ENCODE data around the gene ELF5.
A peak's percentile ranks its signal among the peaks of the same experiment; 100 is the strongest.

The ELF5 gene

DNA sequence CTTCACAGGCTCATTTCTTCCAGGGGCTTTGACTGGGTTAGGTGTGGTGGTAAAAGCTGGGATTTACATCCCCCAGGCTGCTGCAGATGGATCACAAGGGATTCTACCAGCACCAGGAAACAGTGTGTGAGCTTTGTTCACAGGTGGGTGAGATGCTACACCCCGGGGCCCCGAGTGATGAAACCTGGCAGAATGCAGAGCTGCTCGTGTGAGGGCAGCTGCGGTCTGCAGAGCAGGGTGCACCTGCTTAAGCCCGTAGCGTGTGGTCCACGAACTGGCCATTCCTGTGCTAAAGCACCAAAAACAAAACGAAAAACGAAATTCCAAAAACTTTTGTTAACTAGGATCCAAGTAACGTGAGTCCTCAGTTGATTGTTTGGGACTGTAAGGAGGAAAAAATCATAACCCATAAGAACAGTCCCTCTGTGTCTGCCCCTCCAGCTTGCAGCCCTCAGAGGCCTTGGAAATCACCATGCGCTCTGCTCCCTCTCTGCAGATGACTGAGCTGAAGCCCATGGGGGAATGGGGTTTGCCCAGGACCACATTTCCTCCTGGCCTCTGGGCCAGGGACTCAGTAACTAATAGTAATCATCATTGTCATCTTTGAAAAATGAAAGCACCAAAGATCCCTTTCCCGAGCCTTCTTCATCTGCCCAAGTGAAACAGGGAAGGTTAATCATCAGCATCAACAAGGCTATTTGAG, 24.6 kb downstream of the ELF5 start:
- no peak for DNase-seq

DNA sequence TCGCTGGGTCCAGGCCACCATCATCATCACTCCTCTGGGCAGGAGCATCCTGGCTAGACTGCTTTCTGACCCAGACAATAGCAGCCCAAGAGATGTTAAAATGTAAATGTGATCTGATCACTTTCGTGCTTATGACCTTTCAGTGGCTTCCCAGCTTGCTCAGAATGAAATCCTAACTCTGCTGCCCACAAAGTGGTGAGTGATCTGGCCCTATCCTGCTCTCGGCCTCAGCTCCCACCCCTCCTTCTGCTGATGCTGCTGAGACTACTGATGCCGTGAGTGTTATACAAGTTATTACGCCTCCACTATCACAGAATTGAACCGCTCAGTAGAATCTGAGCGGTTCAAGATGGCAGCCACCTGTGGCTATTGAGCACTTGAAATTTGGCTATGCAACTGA, 26.2 kb downstream of the ELF5 start:
- no peak for DNase-seq

DNA sequence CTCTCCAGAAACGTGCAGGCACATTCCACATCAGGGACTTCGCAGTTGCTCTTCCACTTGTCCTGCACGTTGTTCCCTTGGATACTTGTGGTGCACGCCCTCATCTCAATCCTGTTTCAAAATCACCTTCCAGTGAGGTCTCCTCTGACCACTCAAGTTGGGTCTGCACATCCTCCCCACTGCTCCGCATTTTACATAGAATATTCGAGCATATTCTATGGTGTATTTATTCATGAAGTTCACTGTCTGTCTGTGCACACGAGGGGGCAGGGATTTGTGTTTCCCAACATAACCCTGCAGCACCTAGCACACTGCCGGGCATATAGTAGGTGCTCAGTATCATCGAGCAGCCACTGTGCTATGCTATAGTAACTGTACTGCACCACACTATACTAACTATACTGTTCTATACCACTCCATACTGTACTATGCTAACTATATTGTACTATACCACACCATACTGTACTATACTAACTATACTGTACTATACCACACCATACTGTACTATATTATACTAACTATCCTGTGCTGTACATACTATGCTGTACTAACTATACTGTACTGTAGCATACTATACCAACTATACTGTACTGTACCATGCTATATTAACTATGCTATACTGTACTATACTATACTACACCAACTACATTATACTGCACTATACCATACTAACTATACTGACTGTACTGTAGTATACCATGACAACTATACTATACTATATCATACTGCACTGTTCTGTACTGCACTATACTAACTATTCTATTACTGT, 30.3 kb downstream of the ELF5 start:
- no peak for DNase-seq

DNA sequence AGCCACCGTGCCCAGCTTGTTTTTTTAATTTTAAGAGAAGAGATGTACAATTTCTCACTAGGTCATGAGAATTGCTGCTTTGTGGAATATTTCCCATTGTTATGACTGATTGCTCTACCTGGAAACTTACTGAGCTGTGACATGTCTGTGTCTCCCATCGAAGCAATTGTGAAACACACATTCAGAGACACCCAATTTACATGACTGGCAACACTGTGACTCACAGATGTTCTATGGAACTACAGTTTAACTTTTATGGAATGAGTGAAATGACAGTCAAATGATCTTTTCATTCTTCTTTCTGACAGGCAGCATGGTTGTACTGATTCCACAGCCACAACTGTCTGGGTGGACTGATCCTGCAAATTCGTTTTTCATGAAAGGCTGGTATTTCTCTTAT, 32.3 kb downstream of the ELF5 start:
- no peak for DNase-seq

DNA sequence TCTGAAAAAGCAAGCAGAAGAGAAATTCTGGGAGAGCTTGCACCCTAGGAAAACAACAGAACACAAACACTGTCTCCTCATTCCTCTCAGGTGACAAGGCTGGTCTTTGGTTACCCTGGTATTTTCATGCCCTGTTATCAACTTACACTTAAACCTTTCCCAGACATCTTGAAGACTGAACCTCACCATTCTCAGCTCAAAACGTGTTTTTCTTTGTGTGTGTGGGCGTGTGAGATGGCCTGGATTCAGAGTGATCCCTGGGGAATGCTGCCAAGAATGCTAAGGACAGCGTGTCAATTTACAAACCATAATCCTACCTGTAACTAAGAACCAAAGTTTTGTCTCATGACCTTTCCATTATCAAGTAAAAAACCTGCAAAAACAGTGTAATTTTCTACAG, 33.3 kb downstream of the ELF5 start:
- no peak for DNase-seq

DNA sequence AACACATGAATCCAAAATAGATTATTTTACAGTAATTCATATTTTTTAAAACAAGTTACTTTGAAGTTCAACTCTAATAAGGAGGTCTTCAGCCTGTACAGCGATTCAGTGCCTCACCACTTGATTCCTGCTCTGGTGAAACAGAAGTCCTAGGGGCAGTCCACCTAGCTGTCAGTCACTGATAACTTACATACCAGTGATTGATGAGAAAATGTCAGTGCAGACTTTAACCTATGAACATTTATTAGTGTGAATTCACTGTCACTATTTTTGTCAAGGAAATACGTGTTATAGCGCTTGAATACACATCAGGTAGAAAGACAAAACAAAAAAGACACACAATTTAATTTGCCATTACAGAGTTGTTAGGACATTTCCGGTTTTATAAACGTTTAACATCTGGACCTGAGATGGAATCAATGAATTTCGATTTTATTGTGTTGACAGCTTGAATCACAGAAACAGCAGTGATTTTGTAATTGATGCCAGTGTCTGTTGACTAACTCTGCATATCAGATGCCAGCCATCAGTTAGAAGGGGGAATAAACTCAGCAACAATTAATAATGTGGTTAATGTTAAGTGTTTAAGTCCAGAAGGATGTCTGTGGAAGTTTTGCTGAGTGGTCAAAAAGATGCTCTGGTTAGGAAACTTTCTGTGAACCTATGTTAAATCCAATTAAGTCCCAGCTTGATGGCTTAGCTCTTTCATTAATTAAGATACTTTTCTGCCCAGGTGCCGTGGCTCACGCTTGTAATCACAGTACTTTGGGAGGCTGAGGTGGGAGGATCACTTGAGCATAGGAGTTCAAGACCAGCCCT, 34.5 kb downstream of the ELF5 start:
- DNase-seq = no peak

DNA sequence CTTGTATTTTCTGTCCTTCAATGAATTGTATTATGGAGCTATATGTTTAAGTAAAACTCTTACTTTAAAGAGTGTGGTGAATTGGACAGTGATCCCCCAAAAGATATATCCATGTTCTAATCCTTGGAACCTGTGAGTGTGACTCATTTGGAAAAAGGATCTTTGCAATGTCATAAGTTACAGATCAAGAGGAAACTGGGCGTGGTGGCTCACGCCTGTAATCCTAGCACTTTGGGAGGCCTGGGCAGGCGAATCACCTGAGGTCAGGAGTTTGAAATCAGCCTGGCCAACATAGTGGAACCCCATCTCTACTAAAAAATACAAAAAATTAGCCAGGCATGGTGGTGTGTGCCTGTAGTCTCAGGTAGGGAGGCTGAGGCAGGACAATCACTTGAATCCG, 36.7 kb downstream of the ELF5 start:
- DNase-seq = no peak

DNA sequence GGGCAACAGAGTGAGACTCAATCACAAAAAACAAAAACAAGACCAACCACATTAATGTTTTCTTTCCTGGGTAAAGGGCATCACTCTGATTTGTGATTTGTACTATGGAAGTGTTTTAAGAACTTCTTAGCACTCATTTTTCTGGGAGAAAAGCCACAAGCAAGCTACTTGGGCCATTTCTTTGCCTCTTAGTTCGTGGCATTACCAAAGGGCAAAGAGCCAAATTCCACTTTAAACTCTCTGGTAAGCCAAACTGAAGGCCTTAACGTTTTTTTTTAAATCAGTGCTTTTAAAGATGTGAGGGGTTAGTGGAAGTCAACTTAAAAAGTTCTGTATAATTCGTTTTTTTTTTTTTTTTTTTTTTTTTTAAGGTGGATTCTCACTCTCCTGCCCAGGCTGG, 37.9 kb downstream of the ELF5 start:
- no peak for DNase-seq

DNA sequence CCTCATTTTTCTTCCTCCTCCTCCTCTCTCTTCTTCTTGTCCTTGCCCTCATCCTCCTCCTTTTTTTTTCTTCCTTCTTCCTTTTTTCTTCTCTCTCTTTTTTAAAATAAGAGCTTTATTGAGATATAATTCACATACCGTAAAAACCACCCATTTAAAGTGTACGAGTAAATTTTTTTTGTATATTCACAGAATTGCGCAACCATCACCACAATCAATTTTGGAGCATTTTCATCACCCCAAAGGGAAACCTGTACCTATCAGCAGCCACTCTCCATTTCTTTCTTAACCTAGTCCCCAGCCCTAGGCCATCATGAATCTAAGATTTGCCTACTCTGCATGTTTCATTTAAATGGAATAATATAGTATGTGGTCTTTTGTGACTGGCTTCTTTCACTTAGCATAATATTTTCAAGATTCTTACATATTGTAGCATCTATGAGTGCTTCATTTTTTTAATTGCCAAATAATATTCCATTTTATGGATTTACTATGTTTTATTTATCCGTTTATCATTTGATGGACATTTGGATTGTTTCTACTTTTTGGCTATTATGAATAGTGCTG, 39.9 kb downstream of the ELF5 start:
- no peak for DNase-seq

DNA sequence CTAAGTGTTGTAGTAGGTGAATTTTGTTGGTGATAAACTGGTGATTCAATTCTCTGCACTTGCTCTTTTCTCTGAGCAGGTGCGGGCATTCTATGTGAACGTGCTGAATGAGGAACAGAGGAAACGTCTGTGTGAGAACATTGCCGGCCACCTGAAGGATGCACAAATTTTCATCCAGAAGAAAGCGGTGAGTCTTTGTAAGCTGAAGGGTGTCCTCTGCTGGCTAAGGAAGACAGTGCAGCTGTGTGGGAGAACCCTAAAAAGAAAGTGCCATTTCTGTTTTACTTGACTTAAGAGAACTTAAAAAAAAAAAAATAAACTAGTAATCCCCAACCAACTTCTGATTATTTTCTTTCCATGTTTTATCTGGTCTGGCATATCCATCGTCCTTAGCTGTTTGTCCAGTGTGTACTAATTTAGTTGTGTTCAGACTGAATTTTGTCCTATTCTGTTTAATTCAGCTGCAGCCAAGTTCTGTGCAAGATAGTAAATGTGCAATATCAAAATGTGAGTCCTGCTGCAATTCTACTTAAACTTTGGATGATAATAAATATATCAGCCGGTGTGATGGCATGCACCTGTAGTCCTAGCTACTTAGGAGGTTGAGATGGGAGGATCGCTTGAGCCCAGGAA, 45.3 kb downstream of the ELF5 start:
- DNase-seq = peak; percentile 52

DNA sequence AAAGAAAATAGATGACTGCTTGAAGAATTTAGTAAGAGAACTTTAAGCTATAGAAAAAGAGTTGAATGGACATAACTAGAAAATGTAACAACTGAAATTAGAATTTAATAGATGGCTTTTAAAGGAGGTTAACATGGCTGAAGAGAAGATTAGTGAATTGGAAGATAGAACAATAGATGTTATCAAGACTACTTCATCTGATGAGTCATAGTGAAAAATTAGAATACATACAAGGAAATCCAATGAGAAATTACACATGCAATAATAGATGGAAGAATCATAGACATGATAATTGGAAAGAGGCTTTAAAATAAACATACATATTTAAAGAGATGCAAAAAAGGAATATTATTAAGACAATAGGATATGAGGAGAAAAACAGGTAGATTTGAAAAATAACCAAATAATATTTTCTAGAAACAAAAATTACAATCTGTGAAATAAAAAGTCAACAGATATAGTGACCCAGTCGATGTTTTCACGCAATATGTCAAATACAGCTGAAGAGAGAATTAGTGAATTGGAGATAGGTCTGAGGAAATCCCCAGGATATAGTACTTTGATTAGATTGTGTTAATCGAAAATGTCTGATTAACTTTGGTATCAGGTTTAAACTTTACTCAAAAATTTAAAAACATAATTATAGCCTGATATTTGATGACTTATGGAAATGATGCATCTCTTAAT, 46.6 kb downstream of the ELF5 start:
- DNase-seq = no peak

DNA sequence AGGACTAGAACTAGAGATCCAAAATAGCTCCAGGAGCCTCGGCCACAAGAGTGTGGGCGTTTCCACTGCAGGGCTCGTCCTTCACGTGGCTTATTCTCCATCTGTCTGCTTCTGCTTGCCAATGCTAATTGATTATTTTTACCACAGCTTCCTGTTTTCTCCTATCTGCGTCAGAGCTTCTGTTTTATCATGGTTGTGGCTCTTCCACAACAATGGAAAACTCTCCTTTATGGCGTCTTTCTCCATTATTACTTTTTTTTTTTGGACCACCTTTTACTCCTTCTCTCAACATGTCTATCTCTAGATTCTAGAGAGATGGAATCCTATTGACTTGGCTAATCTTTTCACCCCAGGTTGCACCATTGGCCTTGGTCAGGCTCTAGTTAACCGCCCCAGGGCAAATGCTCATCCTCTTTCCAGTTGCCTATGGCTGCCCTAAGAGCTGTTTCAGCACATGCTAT, 49.0 kb downstream of the ELF5 start:
- DNase-seq = no peak

DNA sequence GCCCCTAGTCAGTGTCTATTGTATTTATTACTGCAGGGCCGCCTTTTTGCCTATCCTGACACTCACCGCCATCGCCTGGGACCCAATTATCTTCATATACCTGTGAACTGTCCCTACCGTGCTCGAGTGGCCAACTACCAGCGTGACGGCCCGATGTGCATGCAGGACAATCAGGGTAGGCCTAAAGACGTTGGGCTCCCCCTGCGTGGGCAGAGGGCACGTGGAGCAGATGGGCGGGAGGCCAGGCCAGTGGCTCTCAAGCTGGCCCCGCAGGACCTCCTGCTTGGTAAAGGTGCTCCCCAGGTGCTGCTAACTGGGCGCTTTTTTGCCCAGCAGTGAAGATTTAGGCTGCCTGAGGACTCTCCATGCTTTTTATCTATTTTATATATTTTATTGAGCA, 52.4 kb downstream of the ELF5 start:
- DNase-seq = no peak

DNA sequence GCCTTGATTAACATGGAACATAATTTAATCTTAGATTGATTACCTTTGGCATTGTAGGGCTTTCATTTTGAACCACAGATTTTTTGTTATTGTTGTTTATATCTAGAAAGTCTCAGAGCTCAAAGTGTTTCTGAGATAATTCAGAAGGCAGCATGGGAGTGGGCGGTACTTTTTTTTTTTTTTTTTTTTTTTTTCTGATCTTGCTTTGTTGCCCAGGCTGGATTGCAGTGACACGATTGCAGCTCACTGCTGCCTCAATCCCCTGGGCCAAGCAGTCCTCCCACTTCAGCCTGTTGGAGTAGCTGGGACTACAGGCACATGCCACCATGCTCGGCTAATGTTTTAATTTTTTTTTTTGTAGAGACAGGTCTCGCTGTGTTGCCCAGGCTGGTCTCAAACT, 53.3 kb downstream of the ELF5 start:
- DNase-seq = no peak

DNA sequence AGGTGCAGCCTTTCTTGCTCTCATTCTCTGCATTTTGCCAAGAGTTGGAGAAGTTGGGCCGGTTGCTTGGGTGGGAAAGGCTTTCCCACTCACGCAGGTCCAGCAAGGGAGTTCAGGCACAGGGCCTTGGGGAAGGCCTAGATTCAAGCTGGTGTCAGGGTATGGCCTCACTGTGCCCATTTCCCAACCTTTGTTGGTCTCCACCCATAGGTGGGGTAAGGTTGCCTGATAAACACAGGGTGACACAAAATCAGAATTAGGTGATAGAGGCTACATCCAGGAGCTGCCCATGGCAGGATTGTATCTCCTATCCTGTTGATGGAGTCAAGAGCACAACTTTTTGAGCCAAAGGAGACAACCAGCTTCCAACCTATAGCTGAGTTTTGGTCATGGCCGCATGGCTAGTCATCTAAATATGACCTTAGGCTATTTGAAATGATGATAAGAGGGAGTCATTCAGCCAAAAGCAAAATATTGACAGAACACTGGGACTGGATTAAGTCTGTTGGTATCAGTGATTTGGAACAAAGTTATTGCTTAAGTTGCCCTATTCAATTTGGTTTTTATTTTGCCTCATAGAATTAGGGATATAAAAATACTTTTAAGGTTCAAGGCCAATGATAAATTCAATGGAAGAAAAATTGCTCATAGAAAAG, 54.0 kb downstream of the ELF5 start:
- no peak for DNase-seq

DNA sequence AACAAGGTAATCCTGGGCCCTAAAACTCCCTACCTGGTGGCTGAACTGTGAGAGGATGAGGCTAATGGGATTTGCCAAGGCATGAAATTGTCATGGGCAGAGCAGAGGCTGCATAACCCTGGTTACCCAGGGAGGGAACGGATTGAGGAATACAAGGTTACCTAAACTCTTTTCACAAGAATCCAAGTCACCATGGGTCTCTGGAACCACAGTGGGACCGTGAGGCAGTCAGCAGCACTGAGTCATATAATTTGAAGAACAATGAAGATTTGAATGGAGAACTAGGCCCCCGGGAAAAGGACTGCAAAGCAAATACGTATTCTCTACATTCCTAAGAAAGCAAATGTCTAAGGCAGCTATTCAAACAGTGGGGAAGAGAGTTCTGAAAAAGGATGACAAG, 55.1 kb downstream of the ELF5 start:
- DNase-seq = no peak

DNA sequence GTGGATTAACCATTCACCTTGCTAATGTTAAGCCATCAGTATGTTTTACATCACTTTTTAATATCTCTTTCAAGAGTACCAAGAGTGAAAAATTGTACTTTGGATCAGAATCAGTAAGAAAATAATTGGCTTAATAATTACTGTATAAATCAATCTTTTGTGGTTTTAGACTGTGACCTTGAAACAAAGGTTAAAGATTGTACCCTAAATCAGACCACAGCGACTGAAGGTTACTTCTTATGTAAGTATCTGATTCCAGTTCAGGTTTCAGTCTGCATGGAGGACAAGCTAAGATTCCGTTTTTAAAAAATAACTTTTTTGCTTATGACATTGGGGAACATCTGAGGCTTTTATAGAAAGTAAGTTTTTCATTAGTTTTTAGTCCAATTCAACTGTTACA, 56.0 kb downstream of the ELF5 start:
- no peak for DNase-seq

DNA sequence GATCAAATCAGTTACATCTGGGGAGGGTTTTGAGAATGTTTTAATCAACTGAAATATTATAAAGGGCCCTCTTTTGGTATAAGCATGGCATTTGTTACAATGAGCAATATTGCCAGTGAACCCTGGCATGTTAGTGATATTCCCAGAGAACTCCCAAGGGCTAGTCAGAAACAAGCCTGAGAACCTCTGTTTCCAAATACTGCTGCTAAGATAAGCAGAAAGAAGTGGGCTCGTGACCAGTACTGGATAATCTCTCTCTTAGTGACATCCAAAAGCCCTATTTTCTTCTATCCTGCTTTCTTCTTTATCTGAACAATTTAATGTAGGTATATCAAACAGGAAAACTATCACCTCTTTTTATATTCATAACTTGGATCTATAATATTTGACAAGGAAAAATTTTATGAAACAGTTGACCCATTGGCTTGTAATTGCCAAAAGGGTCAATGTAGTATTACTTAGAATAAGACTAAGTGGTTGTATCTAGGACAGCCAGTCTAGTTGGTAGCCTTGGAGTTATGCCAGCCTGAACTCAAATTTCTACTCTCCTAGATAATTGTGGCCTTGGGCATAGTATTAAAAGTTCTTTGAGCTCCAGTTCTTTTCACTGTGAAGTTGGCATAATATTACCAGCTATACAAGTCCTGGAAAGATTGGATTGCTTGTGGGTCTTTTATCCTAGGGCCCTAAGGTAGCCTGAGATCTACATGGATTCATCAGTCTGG, 59.1 kb downstream of the ELF5 start:
- DNase-seq = no peak

DNA sequence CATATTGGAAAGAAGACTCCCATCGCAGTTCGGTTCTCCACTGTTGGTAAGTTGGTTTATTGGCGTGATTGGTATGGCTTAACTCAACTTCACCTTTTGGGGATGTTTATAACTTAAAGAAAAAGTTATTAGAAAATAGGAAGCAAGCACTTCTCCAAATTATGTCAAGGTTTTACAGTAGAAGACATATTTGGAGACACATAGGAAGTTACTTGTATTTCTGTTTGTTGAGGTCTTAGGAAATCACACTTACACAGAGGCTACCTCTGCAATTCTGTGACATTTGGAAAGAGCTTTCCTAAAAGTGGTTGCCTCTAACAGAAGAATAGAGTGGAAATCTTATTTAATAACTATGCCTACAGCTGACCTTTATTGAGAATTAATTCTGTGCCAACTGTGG, 62.5 kb downstream of the ELF5 start:
- DNase-seq = no peak

DNA sequence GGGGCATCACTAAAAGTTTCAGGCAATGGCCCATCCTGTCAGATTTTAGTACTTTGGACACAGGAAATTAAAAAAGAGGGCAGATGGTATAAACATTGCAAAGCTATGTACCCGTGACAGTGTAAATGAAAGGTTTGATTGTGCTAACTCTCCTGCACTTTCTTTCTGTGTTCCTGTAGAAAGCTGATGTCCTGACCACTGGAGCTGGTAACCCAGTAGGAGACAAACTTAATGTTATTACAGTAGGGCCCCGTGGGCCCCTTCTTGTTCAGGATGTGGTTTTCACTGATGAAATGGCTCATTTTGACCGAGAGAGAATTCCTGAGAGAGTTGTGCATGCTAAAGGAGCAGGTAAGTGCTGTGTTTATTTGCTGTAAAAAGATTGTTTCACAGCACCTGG, 64.6 kb downstream of the ELF5 start:
- peak; percentile 22 for DNase-seq
